MCF 10A (cell line): ENCODE measurements around the gene CSPG5. TPM values are rescaled to one million over a fixed set of nuclear protein-coding genes. Genes with fewer than 3 reads are reported as not detected.
A peak's percentile ranks its signal among the peaks of the same experiment; 100 is the strongest.

ENCODE experiments used
- BruUV-seq: library from RNA; stranded (reverse); fragments of 400-500 nt; replicated peaks from 2 replicates; lab custom pipeline; 2021; lab: Mats Ljungman, UMichigan
- CTCF ChIA-PET: fragments of 300-600 bp; sonication (Branson Sonifier 250); formaldehyde crosslinking; extraction: SDS; loops from one replicate; lab custom pipeline; 2021; ENCODE audit warnings: antibody characterized with exemption, inconsistent platforms; lab: Yijun Ruan, JAX
- POLR2A ChIA-PET: fragments of 300-600, 350-650 bp; sonication (Branson Sonifier 250); formaldehyde crosslinking; extraction: SDS; loops from one replicate; lab custom pipeline; 2020; ENCODE audit warnings: antibody characterized with exemption, inconsistent platforms; lab: Yijun Ruan, JAX
- DNase-seq: peaks from one replicate; pipeline ENCODE4 v3.0.0-alpha.2; 2018; ENCODE audit not compliant: unreplicated experiment
- H3K27ac Mint-ChIP-seq: one replicate; pipeline ENCODE4 v1.8.0; 2022; ENCODE audit warnings: mild to moderate bottlenecking, low read depth, mixed read lengths; ENCODE audit not compliant: unreplicated experiment
- H3K27me3 Mint-ChIP-seq: one replicate; pipeline ENCODE4 v1.8.0; 2022; ENCODE audit warnings: mixed read lengths; ENCODE audit not compliant: insufficient read depth, unreplicated experiment
- H3K36me3 Mint-ChIP-seq: one replicate; pipeline ENCODE4 v1.8.0; 2022; ENCODE audit warnings: mild to moderate bottlenecking, moderate library complexity, mixed read lengths; ENCODE audit not compliant: insufficient read depth, unreplicated experiment
- H3K4me1 Mint-ChIP-seq: one replicate; pipeline ENCODE4 v1.8.0; 2022; ENCODE audit warnings: mixed read lengths; ENCODE audit not compliant: insufficient read depth, unreplicated experiment
- H3K4me3 Mint-ChIP-seq: one replicate; pipeline ENCODE4 v1.8.0; 2022; ENCODE audit warnings: mild to moderate bottlenecking, moderate library complexity, mixed read lengths; ENCODE audit not compliant: unreplicated experiment
- H3K9me3 Mint-ChIP-seq: one replicate; pipeline ENCODE4 v1.8.0; 2022; ENCODE audit warnings: mixed read lengths; ENCODE audit not compliant: unreplicated experiment
- CTCF ChIP-seq: fragments of 200-600 bp; IDR thresholded peaks from one replicate; pipeline ENCODE4 v1.8.0; 2022; ENCODE audit warnings: antibody characterized with exemption, mild to moderate bottlenecking; ENCODE audit not compliant: unreplicated experiment
- intact Hi-C: fragments of 100-400 bp; cut with micrococcal nuclease; formaldehyde crosslinking; loops from 2 replicates; pipeline ENCODE4 v1.14.1; 2022
- total RNA-seq: library from RNA; stranded (reverse); gene quantifications from 2 replicates; pipeline ENCODE4 v1.2.3, GENCODE V29; 2022

CSPG5 gene
- total RNA-seq, 1 experiment from 2014 or later, result 0.44 TPM

- no peak for TF ChIP-seq CTCF
- ChIA-PET CTCF (interaction anchor here (0.6 to 3.7 kb wide), 19 partner anchors 10 to 587 kb away, joined by 3 to 43 read pairs (median 4); no protein-coding TSS in a partner anchor), POLR2A (interaction anchor here (0.7 kb wide), 2 partner anchors 32 to 198 kb away, joined by 3 read pairs; no protein-coding TSS in a partner anchor)
- BruUV-seq, result no TSS peak
- no peaks in the 10 kb centered on the region for H3K36me3 Mint-ChIP-seq
- no peak for DNase-seq
- no peak overlapping the region for H3K27ac Mint-ChIP-seq
- H3K4me3 Mint-ChIP-seq, result no peak overlapping the region
- H3K4me1 Mint-ChIP-seq, result no peaks in the 10 kb centered on the region
- H3K27me3 Mint-ChIP-seq, result no peaks in the 10 kb centered on the region
- intact Hi-C loops, result loop anchor here (5.0 kb wide), 3 partner anchors 147 to 637 kb away; partner anchors contain the start of gene DHX30
- no peaks in the 10 kb centered on the region for H3K9me3 Mint-ChIP-seq
These were observed 57.9 kb downstream of the CSPG5 start for GRCh38 chr3:47520756-47521155.

- no peak for DNase-seq
- TF ChIP-seq CTCF, result no peak
- Mint-ChIP-seq H3K4me1 (no peaks in the 10 kb centered on the region), H3K4me3 (no peak overlapping the region), H3K36me3 (peaks cover 7% of the 10 kb centered on the region), H3K27me3 (no peaks in the 10 kb centered on the region), H3K27ac (no peak overlapping the region), H3K9me3 (no peaks in the 10 kb centered on the region)
- no TSS peak for BruUV-seq
- ChIA-PET POLR2A (interaction anchor here (0.5 kb wide), 1 partner anchor 137 kb away, joined by 3 read pairs; no protein-coding TSS in a partner anchor), CTCF (interaction anchor here (0.8 kb wide), 1 partner anchor 307 kb away, joined by 3 read pairs; no protein-coding TSS in a partner anchor)
- intact Hi-C loops, result no loop called here
These were observed 60.7 kb downstream of the CSPG5 start for GRCh38 chr3:47517937-47518336.

- DNase-seq, result no peak
- POLR2A ChIA-PET, result interaction anchor here (0.6 to 0.7 kb wide), 3 partner anchors 135 to 345 kb away, joined by 3 to 4 read pairs (median 3); partner anchors contain the start of gene PTPN23
- no peak for TF ChIP-seq CTCF
- Mint-ChIP-seq H3K27me3 (no peaks in the 10 kb centered on the region), H3K4me1 (no peaks in the 10 kb centered on the region), H3K9me3 (no peaks in the 10 kb centered on the region), H3K27ac (no peak overlapping the region), H3K36me3 (peaks cover 9% of the 10 kb centered on the region), H3K4me3 (peak overlapping the region; percentile 93)
- no TSS peak for BruUV-seq
- CTCF ChIA-PET, result interaction anchor here (0.6 kb wide), 2 partner anchors 119 to 321 kb away, joined by 3 to 4 read pairs; no protein-coding TSS in a partner anchor
- intact Hi-C loops, result no loop called here
These were observed 62.8 kb downstream of the CSPG5 start for GRCh38 chr3:47515864-47516319.

- no peak for TF ChIP-seq CTCF
- no peaks in the 10 kb centered on the region for H3K27me3 Mint-ChIP-seq
- peaks cover 9% of the 10 kb centered on the region for H3K36me3 Mint-ChIP-seq
- H3K9me3 Mint-ChIP-seq, result no peaks in the 10 kb centered on the region
- H3K27ac Mint-ChIP-seq, result peak overlapping the region; percentile 82
- BruUV-seq, result no TSS peak
- no peaks in the 10 kb centered on the region for H3K4me1 Mint-ChIP-seq
- intact Hi-C loops, result no loop called here
- DNase-seq, result no peak
- CTCF ChIA-PET, result interaction anchor here (0.6 kb wide), 1 partner anchor 275 kb away, joined by 3 read pairs; no protein-coding TSS in a partner anchor
- POLR2A ChIA-PET, result interaction anchor here (0.6 kb wide), 2 partner anchors 286 to 346 kb away, joined by 3 to 6 read pairs; no protein-coding TSS in a partner anchor
- H3K4me3 Mint-ChIP-seq, result peak overlapping the region; percentile 93
These were observed 63.6 kb downstream of the CSPG5 start for GRCh38 chr3:47515100-47515499.
